IgD-negative memory B cell (primary cell): ENCODE measurements around the gene QSOX2. TPM values are rescaled to one million over a fixed set of nuclear protein-coding genes. Genes with fewer than 3 reads are reported as not detected.
A peak's percentile ranks its signal among the peaks of the same experiment; 100 is the strongest.

Experiments
- H3K27ac Mint-ChIP-seq, 3 donors: one replicate each; pipeline ENCODE4 v1.8.0; 2020 to 2022; ENCODE audit warnings: mild to moderate bottlenecking in 3 of 3, mixed read lengths in 3 of 3, moderate library complexity in 1 of 3
- H3K27me3 Mint-ChIP-seq: one replicate; pipeline ENCODE4 v1.8.0; 2021; ENCODE audit warnings: mixed read lengths
- H3K36me3 Mint-ChIP-seq: one replicate; pipeline ENCODE4 v1.8.0; 2020; ENCODE audit warnings: mild to moderate bottlenecking, mixed read lengths
- H3K4me1 Mint-ChIP-seq, 3 donors: one replicate each; pipeline ENCODE4 v1.8.0; 2020 to 2022; ENCODE audit warnings: mixed read lengths in 3 of 3, mild to moderate bottlenecking in 1 of 3
- H3K4me3 Mint-ChIP-seq, 4 donors: one replicate each; pipeline ENCODE4 v1.8.0; 2020 to 2022; ENCODE audit warnings: mild to moderate bottlenecking in 4 of 4, mixed read lengths in 4 of 4, moderate library complexity in 3 of 4
- H3K9me3 Mint-ChIP-seq, 3 donors: one replicate each; pipeline ENCODE4 v1.8.0; 2020 to 2021; ENCODE audit warnings: mixed read lengths in 3 of 3, mild to moderate bottlenecking in 1 of 3
- polyA plus RNA-seq: library from polyadenylated mRNA; unstranded; fragments of 300-500 nt; fragmentation: Illumina TruSeq; gene quantifications from one replicate; pipeline ENCODE4 v1.2.3, GENCODE V29; 2021

The QSOX2 gene
- polyA plus RNA-seq, 1 donor from 2014 or later = 2.1 TPM

GRCh38 chr9:136198605-136199083 is 47.0 kb downstream of the QSOX2 start:
- Mint-ChIP-seq H3K27me3 (peaks cover 45% of the 10 kb centered on the region), H3K9me3 (no peaks in the 10 kb centered on the region)

DNA sequence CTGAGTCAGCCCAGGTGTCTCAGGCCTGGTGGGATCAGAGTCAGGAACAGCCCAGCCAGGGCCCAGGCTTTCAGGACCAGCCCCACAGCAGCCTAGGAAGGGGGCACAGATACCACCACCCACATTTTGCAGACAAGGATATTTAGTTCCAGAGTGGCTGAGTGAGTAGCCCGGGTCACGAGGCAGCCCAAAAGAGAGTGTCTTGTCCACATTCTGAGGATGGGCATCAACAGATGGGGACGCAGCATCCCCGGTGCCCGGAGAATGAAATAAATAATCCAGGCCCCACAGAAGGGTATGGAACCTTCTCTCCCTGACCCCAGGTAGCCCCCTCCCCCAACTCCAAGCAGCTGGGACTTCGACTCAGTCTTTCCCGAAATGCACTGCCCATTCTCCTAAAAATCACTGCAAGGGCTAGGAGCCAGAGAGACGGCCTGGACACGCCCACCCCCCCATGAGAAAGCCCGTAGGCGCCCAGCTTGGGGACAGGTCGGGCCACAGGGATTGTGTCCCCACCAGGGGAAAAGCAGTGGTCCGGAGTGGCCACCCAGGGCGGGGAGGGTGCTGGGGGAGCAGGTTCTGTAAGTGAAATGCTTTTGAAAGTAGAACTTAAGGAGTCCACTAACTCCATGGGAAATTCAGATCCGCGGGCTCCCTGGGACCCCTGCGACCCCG is 47.5 kb downstream of the QSOX2 start:
- Mint-ChIP-seq H3K36me3 (no peaks in the 10 kb centered on the region), H3K27me3 (peaks cover 41% of the 10 kb centered on the region), H3K4me1 (peaks cover 5 to 8% (median 6%) of the 10 kb centered on the region in 3 donors), H3K4me3 (peak overlapping the region in 1 of 4 donors; percentile 49), H3K9me3 (no peaks in the 10 kb centered on the region), H3K27ac (peak overlapping the region in 2 of 3 donors; percentile 60 to 83)

More at GRCh38 chr9:136198605-136199083, 47.0 kb downstream of the QSOX2 start:
- Mint-ChIP-seq H3K4me1 (peaks cover 5 to 8% (median 6%) of the 10 kb centered on the region in 3 donors), H3K4me3 (peak overlapping the region in 1 of 4 donors; percentile 49), H3K27ac (peak overlapping the region in 1 of 3 donors; percentile 83), H3K36me3 (no peaks in the 10 kb centered on the region)

DNA sequence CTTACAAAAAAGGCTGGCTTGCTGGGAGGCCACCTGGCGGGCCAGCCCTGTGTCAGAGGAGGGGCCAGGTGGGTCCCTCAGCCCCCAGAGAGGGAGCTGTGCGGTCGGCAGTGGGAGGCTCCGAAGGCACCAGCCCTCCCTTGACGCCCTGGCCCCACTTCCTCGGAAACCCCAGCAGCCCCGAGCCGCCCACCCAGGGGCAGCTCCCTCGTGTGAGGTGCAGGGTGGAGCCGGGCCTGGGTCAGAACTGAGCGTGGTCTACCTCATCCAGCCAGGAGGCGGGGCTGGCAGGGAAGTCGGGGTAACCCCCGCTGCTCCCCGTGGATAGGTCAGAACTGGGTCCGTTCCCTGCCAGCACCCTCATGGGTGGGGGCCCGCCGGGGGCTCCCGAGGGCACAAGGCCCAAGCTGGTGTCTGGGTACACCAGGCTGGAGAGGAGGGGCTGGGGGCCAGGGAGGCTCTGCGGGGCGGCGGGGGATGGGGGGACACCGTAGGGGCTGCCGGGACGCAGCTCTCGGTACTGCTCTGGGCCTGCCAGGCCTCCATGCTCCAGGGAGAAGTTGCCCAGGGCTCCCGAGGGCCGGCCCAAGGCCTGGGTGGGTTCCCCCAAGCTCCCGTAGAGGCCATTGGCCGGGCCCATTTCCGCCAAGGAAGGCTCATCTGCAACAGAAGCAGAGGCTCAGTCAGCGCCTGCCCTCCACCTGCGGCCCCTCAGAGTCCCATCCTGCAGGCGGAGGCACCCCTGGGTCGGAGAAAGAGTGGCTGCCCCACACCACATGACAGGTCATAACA is 48.3 kb downstream of the QSOX2 start:
- Mint-ChIP-seq H3K27me3 (peaks cover 41% of the 10 kb centered on the region), H3K4me3 (peak overlapping the region in 3 of 4 donors; percentile 56 to 63 (median 60)), H3K9me3 (no peaks in the 10 kb centered on the region), H3K4me1 (peaks cover 5 to 8% (median 6%) of the 10 kb centered on the region in 3 donors), H3K27ac (peak overlapping the region in 1 of 3 donors; percentile 62), H3K36me3 (no peaks in the 10 kb centered on the region)

DNA sequence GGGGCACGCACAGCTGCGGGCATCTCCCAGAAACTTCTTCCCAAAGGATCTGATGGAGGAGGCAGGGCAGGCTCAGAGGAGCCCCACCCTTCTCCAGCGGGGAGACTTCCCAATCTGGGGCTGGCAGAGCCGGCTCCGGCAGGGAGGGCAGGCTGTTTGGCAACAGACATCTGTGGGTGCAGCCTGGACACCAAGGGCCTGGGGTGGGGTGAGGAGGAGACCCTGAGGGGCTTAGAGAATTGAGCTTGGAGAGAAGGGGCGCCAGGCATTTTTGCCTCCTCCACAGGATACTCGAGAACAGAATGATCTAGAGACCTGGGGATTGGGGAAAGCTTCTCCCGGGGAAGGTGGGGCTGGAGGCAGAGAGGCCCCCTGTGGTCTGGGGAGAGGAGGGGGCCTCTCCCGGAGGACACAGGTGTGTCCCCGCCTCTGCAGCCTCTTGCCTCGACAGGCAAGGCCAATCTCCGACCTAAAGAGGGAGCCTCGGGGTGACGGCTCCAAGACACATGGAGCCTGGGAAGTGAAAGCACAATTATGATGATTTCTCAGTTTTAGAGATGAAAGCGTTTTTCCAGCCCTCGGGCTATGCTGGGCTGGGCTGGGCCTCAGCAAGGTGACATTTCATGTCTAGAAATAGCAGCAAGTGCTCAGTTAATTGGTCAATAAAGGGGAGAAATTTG is 49.1 kb downstream of the QSOX2 start:
- no peaks in the 10 kb centered on the region for H3K36me3 Mint-ChIP-seq
- H3K27ac Mint-ChIP-seq = peak overlapping the region in 1 of 3 donors; percentile 62
- peaks cover 5 to 9% (median 8%) of the 10 kb centered on the region in 3 donors for H3K4me1 Mint-ChIP-seq
- peaks cover 47% of the 10 kb centered on the region for H3K27me3 Mint-ChIP-seq
- no peaks in the 10 kb centered on the region for H3K9me3 Mint-ChIP-seq
- peak overlapping the region in 3 of 4 donors; percentile 56 to 63 (median 60) for H3K4me3 Mint-ChIP-seq

DNA sequence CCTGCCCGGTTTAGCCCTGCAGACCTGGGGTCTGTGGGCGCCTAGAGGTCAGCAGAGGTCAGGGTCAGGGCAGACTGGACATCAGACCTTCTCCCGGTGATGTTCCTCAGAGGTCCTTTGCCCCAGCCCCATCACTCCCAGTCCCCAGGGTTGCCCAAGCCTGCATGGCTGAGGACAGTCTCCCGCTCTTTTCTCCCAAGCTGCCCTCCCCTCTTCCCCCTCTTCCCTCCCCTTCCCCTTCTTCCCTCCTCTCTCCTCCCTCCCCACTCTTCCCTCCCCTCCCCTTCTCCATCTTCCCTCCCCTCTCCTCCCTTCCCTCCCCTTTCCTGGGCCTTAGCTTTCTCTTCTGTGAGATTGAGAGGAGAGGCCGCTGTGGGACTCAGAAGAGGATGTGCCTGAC is 51.1 kb downstream of the QSOX2 start:
- H3K4me3 Mint-ChIP-seq = no peak overlapping the region
- peaks cover 52% of the 10 kb centered on the region for H3K27me3 Mint-ChIP-seq

GRCh38 chr9:136193891-136194279 is 51.7 kb downstream of the QSOX2 start:
- Mint-ChIP-seq H3K9me3 (no peaks in the 10 kb centered on the region), H3K27me3 (peaks cover 54% of the 10 kb centered on the region)

More for the DNA sequence above, 51.1 kb downstream of the QSOX2 start:
- no peaks in the 10 kb centered on the region for H3K9me3 Mint-ChIP-seq
- H3K27ac Mint-ChIP-seq = no peak overlapping the region
- peaks cover 5 to 9% (median 8%) of the 10 kb centered on the region in 3 donors for H3K4me1 Mint-ChIP-seq
- H3K36me3 Mint-ChIP-seq = no peaks in the 10 kb centered on the region

GRCh38 chr9:136193127-136193890 is 52.3 kb downstream of the QSOX2 start:
- Mint-ChIP-seq H3K27me3 (peaks cover 51% of the 10 kb centered on the region), H3K9me3 (no peaks in the 10 kb centered on the region), H3K27ac (no peak overlapping the region), H3K4me3 (no peak overlapping the region), H3K4me1 (peaks cover 5 to 8% (median 6%) of the 10 kb centered on the region in 3 donors), H3K36me3 (no peaks in the 10 kb centered on the region)

More at GRCh38 chr9:136193891-136194279, 51.7 kb downstream of the QSOX2 start:
- peaks cover 5 to 9% (median 8%) of the 10 kb centered on the region in 3 donors for H3K4me1 Mint-ChIP-seq
- no peak overlapping the region for H3K27ac Mint-ChIP-seq
- no peaks in the 10 kb centered on the region for H3K36me3 Mint-ChIP-seq
- H3K4me3 Mint-ChIP-seq = no peak overlapping the region

DNA sequence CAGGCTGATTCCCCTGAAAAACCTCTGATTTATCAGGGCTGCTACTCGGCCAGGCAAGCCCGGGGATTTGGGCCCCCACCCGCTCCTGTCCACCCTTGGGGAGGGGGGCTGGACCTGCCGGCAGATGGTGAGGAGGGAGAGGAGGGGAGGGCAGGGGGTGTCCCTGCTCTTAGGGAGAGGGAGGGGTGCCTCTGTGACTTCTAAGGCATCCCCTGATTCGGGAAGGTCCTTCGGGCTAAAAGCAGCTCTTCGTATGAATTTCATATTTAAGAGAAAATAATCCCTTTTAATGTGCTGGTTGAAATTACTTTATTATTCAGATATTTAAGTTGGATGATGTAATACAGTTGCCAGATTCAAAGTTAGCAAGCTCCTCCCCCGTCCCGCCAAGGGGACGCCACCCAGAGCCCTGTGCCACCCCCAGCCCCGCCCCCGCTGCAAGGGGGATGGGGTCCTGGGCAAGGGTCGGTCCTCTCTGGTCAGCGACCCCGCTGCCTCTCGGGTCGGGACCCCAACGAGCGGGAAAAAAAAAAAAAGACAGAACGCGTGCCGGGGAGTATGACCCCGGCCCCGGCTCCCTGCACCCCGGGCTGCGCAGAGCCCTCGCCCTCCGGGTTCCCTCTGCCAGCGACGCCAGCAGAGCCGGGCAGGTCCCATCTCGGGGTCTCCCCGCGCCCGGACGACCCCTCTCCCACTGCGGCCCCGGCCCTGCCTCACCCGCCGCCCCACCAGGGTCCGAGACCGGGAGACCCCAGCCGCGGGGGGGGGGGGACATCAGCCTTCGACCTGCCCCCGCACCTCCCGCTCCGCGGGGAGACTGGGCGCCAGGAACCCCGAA is 53.1 kb downstream of the QSOX2 start:
- no peak overlapping the region for H3K27ac Mint-ChIP-seq
- H3K27me3 Mint-ChIP-seq = peaks cover 51% of the 10 kb centered on the region
- H3K4me3 Mint-ChIP-seq = no peak overlapping the region
- H3K4me1 Mint-ChIP-seq = peaks cover 5 to 6% (median 6%) of the 10 kb centered on the region in 3 donors
- H3K36me3 Mint-ChIP-seq = no peaks in the 10 kb centered on the region
- H3K9me3 Mint-ChIP-seq = no peaks in the 10 kb centered on the region

GRCh38 chr9:136191960-136192286 is 53.7 kb downstream of the QSOX2 start:
- no peak overlapping the region for H3K27ac Mint-ChIP-seq
- H3K4me3 Mint-ChIP-seq = no peak overlapping the region
- H3K36me3 Mint-ChIP-seq = no peaks in the 10 kb centered on the region
- H3K9me3 Mint-ChIP-seq = no peaks in the 10 kb centered on the region
- peaks cover 4 to 6% (median 6%) of the 10 kb centered on the region in 3 donors for H3K4me1 Mint-ChIP-seq
- H3K27me3 Mint-ChIP-seq = peaks cover 56% of the 10 kb centered on the region

GRCh38 chr9:136191099-136191959 is 54.3 kb downstream of the QSOX2 start:
- Mint-ChIP-seq H3K4me1 (peaks cover 0 to 3% (median 2%) of the 10 kb centered on the region in 3 donors), H3K36me3 (no peaks in the 10 kb centered on the region), H3K4me3 (no peak overlapping the region), H3K27me3 (peaks cover 55% of the 10 kb centered on the region), H3K27ac (peak overlapping the region in 2 of 3 donors; percentile 23 to 67), H3K9me3 (no peaks in the 10 kb centered on the region)

GRCh38 chr9:136190656-136191055 is 55.0 kb downstream of the QSOX2 start:
- Mint-ChIP-seq H3K4me1 (peaks cover 0 to 2% (median 2%) of the 10 kb centered on the region in 3 donors), H3K36me3 (no peaks in the 10 kb centered on the region), H3K4me3 (no peak overlapping the region), H3K27me3 (peaks cover 50% of the 10 kb centered on the region), H3K9me3 (no peaks in the 10 kb centered on the region), H3K27ac (peak overlapping the region in 2 of 3 donors; percentile 23 to 67)

DNA sequence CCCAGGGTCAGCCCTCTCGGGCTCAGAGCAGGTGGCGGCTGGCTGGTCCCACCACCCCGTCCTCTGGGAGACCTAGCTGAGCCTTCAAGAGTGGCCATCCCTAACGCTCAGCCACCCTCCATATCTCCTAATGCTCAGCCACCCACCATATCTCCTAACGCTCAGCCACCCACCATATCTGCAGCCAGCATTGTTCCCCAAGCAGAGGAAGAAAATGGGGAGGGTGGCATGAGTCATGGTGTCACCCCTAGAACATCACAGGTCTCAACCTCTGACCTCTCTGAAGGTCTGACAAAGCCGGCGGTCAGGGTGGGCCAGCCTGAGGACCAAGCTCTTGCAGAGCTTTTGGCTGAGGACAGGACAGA is 55.4 kb downstream of the QSOX2 start:
- Mint-ChIP-seq H3K4me3 (no peak overlapping the region), H3K9me3 (no peaks in the 10 kb centered on the region), H3K27me3 (peaks cover 52% of the 10 kb centered on the region), H3K36me3 (no peaks in the 10 kb centered on the region), H3K4me1 (peaks cover 0 to 2% (median 2%) of the 10 kb centered on the region in 3 donors), H3K27ac (peak overlapping the region in 1 of 3 donors; percentile 23)
